Neural progenitor cell (in vitro differentiated cells): Measurements from ENCODE around the gene FMN1. TPM values are rescaled to one million over a fixed set of nuclear protein-coding genes. Genes with fewer than 3 reads are reported as not detected.

ENCODE experiments used
- DNase-seq: peaks from one replicate; pipeline ENCODE4 v3.0.0-alpha.2; 2016; ENCODE audit warnings: low spot score
- H2AFZ ChIP-seq: fragments of 200-600 bp; sonication (generic); replicated peaks from 2 replicates; pipeline ENCODE4 v1.6.1; 2016; ENCODE audit warnings: antibody characterized with exemption
- H3F3A ChIP-seq: fragments of 200-600 bp; sonication (generic); 2 replicates; pipeline ENCODE4 v1.6.1; 2016; ENCODE audit warnings: antibody characterized with exemption, low read depth
- H3K27ac ChIP-seq: fragments of 200-600 bp; sonication (generic); 2 replicates; pipeline ENCODE4 v1.5.1; 2016; ENCODE audit warnings: mild to moderate bottlenecking
- H3K27me3 ChIP-seq: fragments of 200-600 bp; sonication (generic); 2 replicates; pipeline ENCODE4 v1.6.1; 2016; ENCODE audit warnings: mild to moderate bottlenecking, moderate library complexity
- H3K36me3 ChIP-seq: fragments of 200-600 bp; sonication (generic); 2 replicates; pipeline ENCODE4 v1.5.1; 2016
- H3K4me1 ChIP-seq: fragments of 200-600 bp; sonication (generic); 2 replicates; pipeline ENCODE4 v1.6.1; 2016; ENCODE audit warnings: mixed run types
- H3K4me2 ChIP-seq: fragments of 200-600 bp; sonication (generic); 2 replicates; pipeline ENCODE4 v1.6.1; 2016
- H3K4me3 ChIP-seq: fragments of 200-600 bp; sonication (generic); 2 replicates; pipeline ENCODE4 v1.5.1; 2016
- H3K79me2 ChIP-seq: fragments of 200-600 bp; sonication (generic); 2 replicates; pipeline ENCODE4 v1.6.1; 2016; ENCODE audit warnings: low read depth
- H3K9ac ChIP-seq: fragments of 200-600 bp; sonication (generic); 2 replicates; pipeline ENCODE4 v1.6.1; 2016
- H3K9me3 ChIP-seq: fragments of 200-600 bp; sonication (generic); 2 replicates; pipeline ENCODE4 v1.5.1; 2016; ENCODE audit warnings: low read depth
- H4K20me1 ChIP-seq: fragments of 200-600 bp; sonication (generic); 2 replicates; pipeline ENCODE4 v1.6.1; 2016; ENCODE audit warnings: low read depth
- H3K27ac Mint-ChIP-seq: 3 replicates; pipeline ENCODE4 v1.8.0; 2021; ENCODE audit warnings: mixed read lengths
- H3K27me3 Mint-ChIP-seq: 2 replicates; pipeline ENCODE4 v1.8.0; 2022; ENCODE audit warnings: low read depth, mild to moderate bottlenecking, inconsistent platforms, moderate library complexity, mixed read lengths; ENCODE audit not compliant: insufficient read depth
- H3K36me3 Mint-ChIP-seq: 3 replicates; pipeline ENCODE4 v1.8.0; 2021; ENCODE audit warnings: mixed read lengths
- H3K4me1 Mint-ChIP-seq: 3 replicates; pipeline ENCODE4 v1.8.0; 2021; ENCODE audit warnings: mixed read lengths
- H3K4me3 Mint-ChIP-seq: 3 replicates; pipeline ENCODE4 v1.8.0; 2021; ENCODE audit warnings: mild to moderate bottlenecking, moderate library complexity, mixed read lengths
- H3K9me3 Mint-ChIP-seq: 3 replicates; pipeline ENCODE4 v1.8.0; 2020; ENCODE audit warnings: mixed read lengths
- CTCF ChIP-seq: fragments of 200-600 bp; sonication (generic); IDR thresholded peaks from 2 replicates; pipeline ENCODE4 v1.5.1; 2017; ENCODE audit warnings: antibody characterized with exemption, mild to moderate bottlenecking
- EZH2 ChIP-seq: fragments of 200-600 bp; sonication (generic); IDR thresholded peaks from 2 replicates; pipeline ENCODE4 v1.6.1; 2017; ENCODE audit warnings: antibody characterized with exemption, mild to moderate bottlenecking, moderate library complexity
- EZH2phosphoT487 ChIP-seq: fragments of 200-600 bp; sonication (generic); IDR thresholded peaks from 2 replicates; pipeline ENCODE4 v1.6.1; 2017; ENCODE audit warnings: antibody characterized with exemption
- total RNA-seq: library from RNA; depleted of rRNA; stranded (reverse); fragments of >200 nt; gene quantifications from 2 replicates; pipeline ENCODE4 v1.2.3, GENCODE V29; 2015; ENCODE audit warnings: low replicate concordance

Gene FMN1
- total RNA-seq, 1 donor from 2014 or later: 5.7 TPM

GRCh38 chr15:33242669-33243191, 48.2 kb upstream of the FMN1 start:
- Mint-ChIP-seq H3K27ac (peak overlapping the region; percentile 33), H3K27me3 (peaks cover 2% of the 10 kb centered on the region), H3K36me3 (no peaks in the 10 kb centered on the region), H3K4me3 (no peak overlapping the region), H3K9me3 (no peaks in the 10 kb centered on the region), H3K4me1 (peaks cover 28% of the 10 kb centered on the region)
- DNase-seq: peak; percentile 58
- no peaks in the 10 kb centered on the region for H3K36me3 ChIP-seq
- H3K27me3 ChIP-seq: no peaks in the 10 kb centered on the region
- TF ChIP-seq CTCF: peak; percentile 67
- no peak for TF ChIP-seq EZH2
- no peaks in the 10 kb centered on the region for H3K9me3 ChIP-seq
- H4K20me1 ChIP-seq: no peaks in the 10 kb centered on the region
- peak overlapping the region; percentile 18 for H2AFZ ChIP-seq
- H3F3A ChIP-seq: no peaks in the 10 kb centered on the region
- H3K4me1 ChIP-seq: peaks cover 6% of the 10 kb centered on the region
- H3K79me2 ChIP-seq: no peaks in the 10 kb centered on the region
- no peak overlapping the region for H3K27ac ChIP-seq
- H3K4me3 ChIP-seq: no peak overlapping the region
- no peak overlapping the region for H3K4me2 ChIP-seq
- no peak overlapping the region for H3K9ac ChIP-seq

- no peak overlapping the region for H3K4me3 ChIP-seq
These were observed 47.7 kb upstream of the FMN1 start for GRCh38 chr15:33242165-33242564.

GRCh38 chr15:33236841-33237509, 42.5 kb upstream of the FMN1 start:
- H3K79me2 ChIP-seq: no peaks in the 10 kb centered on the region
- H3K27ac Mint-ChIP-seq: no peak overlapping the region
- TF ChIP-seq EZH2phosphoT487 (no peak), EZH2 (no peak), CTCF (no peak)
- H3K4me1 Mint-ChIP-seq: peaks cover 8% of the 10 kb centered on the region
- no peaks in the 10 kb centered on the region for H3F3A ChIP-seq
- H3K36me3 Mint-ChIP-seq: no peaks in the 10 kb centered on the region
- no peaks in the 10 kb centered on the region for H4K20me1 ChIP-seq
- H3K9me3 Mint-ChIP-seq: no peaks in the 10 kb centered on the region
- H3K4me1 ChIP-seq: no peaks in the 10 kb centered on the region
- H2AFZ ChIP-seq: no peak overlapping the region
- H3K4me3 Mint-ChIP-seq: no peak overlapping the region
- no peaks in the 10 kb centered on the region for H3K36me3 ChIP-seq
- H3K27ac ChIP-seq: no peak overlapping the region
- H3K27me3 ChIP-seq: no peaks in the 10 kb centered on the region
- H3K9me3 ChIP-seq: no peaks in the 10 kb centered on the region
- no peak for DNase-seq
- H3K27me3 Mint-ChIP-seq: no peaks in the 10 kb centered on the region
- no peak overlapping the region for H3K4me3 ChIP-seq
- H3K9ac ChIP-seq: no peak overlapping the region
- H3K4me2 ChIP-seq: no peak overlapping the region

More at GRCh38 chr15:33242165-33242564, 47.7 kb upstream of the FMN1 start:
- Mint-ChIP-seq H3K27ac (peak overlapping the region; percentile 69), H3K36me3 (no peaks in the 10 kb centered on the region), H3K9me3 (no peaks in the 10 kb centered on the region), H3K4me3 (no peak overlapping the region), H3K27me3 (peaks cover 2% of the 10 kb centered on the region), H3K4me1 (peaks cover 28% of the 10 kb centered on the region)
- no peaks in the 10 kb centered on the region for H3K27me3 ChIP-seq
- H3K27ac ChIP-seq: no peak overlapping the region
- H3K79me2 ChIP-seq: no peaks in the 10 kb centered on the region
- H3K9me3 ChIP-seq: no peaks in the 10 kb centered on the region
- peaks cover 6% of the 10 kb centered on the region for H3K4me1 ChIP-seq
- no peaks in the 10 kb centered on the region for H3K36me3 ChIP-seq
- no peak overlapping the region for H3K9ac ChIP-seq
- no peak for DNase-seq
- TF ChIP-seq EZH2 (no peak), CTCF (no peak), EZH2phosphoT487 (no peak)
- H3K4me2 ChIP-seq: no peak overlapping the region
- peak overlapping the region; percentile 18 for H2AFZ ChIP-seq
- no peaks in the 10 kb centered on the region for H3F3A ChIP-seq
- H4K20me1 ChIP-seq: no peaks in the 10 kb centered on the region
